Measurements from ENCODE around the gene CHRNA4.

- TF ChIP-seq CTCF (conservative IDR thresholded peaks at IDR 0.05) (no peak), ZFX (IDR thresholded peaks at IDR 0.05) (no peak)
These were observed 16.2 kb upstream of the CHRNA4 start for GRCh38 chr20:63377256-63377941.

Data from C4-2B (cell line).